ENCODE results near the gene NABP2.

GRCh38 chr12:56202838-56203237 is 21.3 kb upstream of the NABP2 start:
- TF ChIP-seq POLR2A (IDR thresholded peaks at IDR 0.05; ENCODE audit: low read depth, low read length): no peak
- no peak for TF ChIP-seq CTCF (conservative IDR thresholded peaks at IDR 0.05; ENCODE audit: low read depth, low read length)
- no peak for TF ChIP-seq USF2 (IDR thresholded peaks at IDR 0.05; ENCODE audit: low read depth, low read length)
- TF ChIP-seq RAD21 (IDR thresholded peaks at IDR 0.05; ENCODE audit: low read length): no peak
